Mucosa of rectum (tissue), 2 donors: Measurements from ENCODE around the gene BMPR1B.

Experiments used
- H3K27ac ChIP-seq, 2 donors: one replicate each; pipeline ENCODE4 v1.7.0; 2013; ENCODE audit warnings: inconsistent platforms in 2 of 2, low read depth in 2 of 2, low read length in 2 of 2
- H3K27me3 ChIP-seq, 2 donors: one replicate each; pipeline ENCODE4 v1.7.0; 2013; ENCODE audit warnings: low read length in 2 of 2; ENCODE audit not compliant: control insufficient read depth in 2 of 2, insufficient read depth in 2 of 2
- H3K36me3 ChIP-seq, 2 donors: one replicate each; pipeline ENCODE4 v1.7.0; 2013; ENCODE audit warnings: low read length in 2 of 2; ENCODE audit not compliant: control insufficient read depth in 2 of 2, insufficient read depth in 2 of 2
- H3K4me1 ChIP-seq, 2 donors: one replicate each; pipeline ENCODE4 v1.7.0; 2013; ENCODE audit warnings: low read length in 2 of 2, mild to moderate bottlenecking in 1 of 2; ENCODE audit not compliant: control insufficient read depth in 2 of 2, insufficient read depth in 2 of 2
- H3K4me3 ChIP-seq, 2 donors: one replicate each; pipeline ENCODE4 v1.7.0; 2013; ENCODE audit warnings: low read length in 2 of 2
- H3K9ac ChIP-seq, 2 donors: one replicate each; pipeline ENCODE4 v1.7.0; 2013; ENCODE audit warnings: low read length in 2 of 2, low read depth in 1 of 2, mild to moderate bottlenecking in 1 of 2
- H3K9me3 ChIP-seq, 2 donors: one replicate each; pipeline ENCODE4 v1.7.0; 2013; ENCODE audit warnings: low read length in 2 of 2; ENCODE audit not compliant: control insufficient read depth in 2 of 2
- donor health status: healthy.
- donor health status: Normal muscosa, but diverticular disease.

The BMPR1B gene

GRCh38 chr4:94849901-94850300 is 92.1 kb downstream of the BMPR1B start:
- H3K27me3 ChIP-seq: no peaks in the 10 kb centered on the region
- H3K27ac ChIP-seq: no peak overlapping the region
- H3K4me1 ChIP-seq: no peaks in the 10 kb centered on the region

GRCh38 chr4:94852616-94853015 is 94.9 kb downstream of the BMPR1B start:
- H3K9me3 ChIP-seq: no peaks in the 10 kb centered on the region
- no peak overlapping the region for H3K27ac ChIP-seq
- H3K4me3 ChIP-seq: no peak overlapping the region
- H3K9ac ChIP-seq: no peak overlapping the region
- H3K4me1 ChIP-seq: no peaks in the 10 kb centered on the region
- no peaks in the 10 kb centered on the region for H3K27me3 ChIP-seq
- H3K36me3 ChIP-seq: no peaks in the 10 kb centered on the region

More at GRCh38 chr4:94849901-94850300, 92.1 kb downstream of the BMPR1B start:
- Histone ChIP-seq H3K9ac (no peak overlapping the region), H3K4me3 (no peak overlapping the region), H3K9me3 (no peaks in the 10 kb centered on the region), H3K36me3 (no peaks in the 10 kb centered on the region)

- Histone ChIP-seq H3K36me3 (no peaks in the 10 kb centered on the region), H3K9ac (no peak overlapping the region), H3K4me1 (no peaks in the 10 kb centered on the region), H3K4me3 (no peak overlapping the region), H3K9me3 (no peaks in the 10 kb centered on the region), H3K27me3 (no peaks in the 10 kb centered on the region), H3K27ac (no peak overlapping the region)
Observed at GRCh38 chr4:94856030-94856429, 98.3 kb downstream of the BMPR1B start.

GRCh38 chr4:94870146-94870545 is 112.4 kb downstream of the BMPR1B start:
- no peak overlapping the region for H3K27ac ChIP-seq
- H3K27me3 ChIP-seq: no peaks in the 10 kb centered on the region
- H3K36me3 ChIP-seq: no peaks in the 10 kb centered on the region
- H3K4me3 ChIP-seq: no peak overlapping the region
- H3K4me1 ChIP-seq: no peaks in the 10 kb centered on the region
- no peak overlapping the region for H3K9ac ChIP-seq
- H3K9me3 ChIP-seq: no peaks in the 10 kb centered on the region

- Histone ChIP-seq H3K27ac (no peak overlapping the region), H3K9me3 (no peaks in the 10 kb centered on the region), H3K36me3 (no peaks in the 10 kb centered on the region), H3K27me3 (no peaks in the 10 kb centered on the region), H3K9ac (no peak overlapping the region), H3K4me1 (no peaks in the 10 kb centered on the region), H3K4me3 (no peak overlapping the region)
Observed at GRCh38 chr4:94871644-94872305, 114.0 kb downstream of the BMPR1B start.

GRCh38 chr4:94877973-94878372 is 120.2 kb downstream of the BMPR1B start:
- Histone ChIP-seq H3K36me3 (no peaks in the 10 kb centered on the region), H3K4me3 (no peak overlapping the region), H3K4me1 (no peaks in the 10 kb centered on the region), H3K27me3 (no peaks in the 10 kb centered on the region), H3K27ac (no peak overlapping the region), H3K9me3 (no peaks in the 10 kb centered on the region), H3K9ac (no peak overlapping the region)

- Histone ChIP-seq H3K4me1 (no peaks in the 10 kb centered on the region), H3K27ac (no peak overlapping the region), H3K4me3 (no peak overlapping the region), H3K36me3 (no peaks in the 10 kb centered on the region), H3K9me3 (no peaks in the 10 kb centered on the region), H3K27me3 (no peaks in the 10 kb centered on the region), H3K9ac (no peak overlapping the region)
Observed at GRCh38 chr4:94880956-94881355, 123.2 kb downstream of the BMPR1B start.

- H3K27me3 ChIP-seq: no peaks in the 10 kb centered on the region
- no peaks in the 10 kb centered on the region for H3K9me3 ChIP-seq
- no peaks in the 10 kb centered on the region for H3K4me1 ChIP-seq
- H3K27ac ChIP-seq: no peak overlapping the region
- H3K9ac ChIP-seq: no peak overlapping the region
- H3K36me3 ChIP-seq: no peaks in the 10 kb centered on the region
- no peak overlapping the region for H3K4me3 ChIP-seq
Observed at GRCh38 chr4:94882756-94883155, 125.0 kb downstream of the BMPR1B start.

GRCh38 chr4:94887027-94887426 is 129.3 kb downstream of the BMPR1B start:
- H3K9ac ChIP-seq: no peak overlapping the region
- no peaks in the 10 kb centered on the region for H3K4me1 ChIP-seq
- H3K4me3 ChIP-seq: no peak overlapping the region
- H3K27ac ChIP-seq: no peak overlapping the region
- H3K9me3 ChIP-seq: no peaks in the 10 kb centered on the region
- H3K36me3 ChIP-seq: no peaks in the 10 kb centered on the region
- H3K27me3 ChIP-seq: no peaks in the 10 kb centered on the region

- no peaks in the 10 kb centered on the region for H3K9me3 ChIP-seq
- no peak overlapping the region for H3K9ac ChIP-seq
- H3K36me3 ChIP-seq: no peaks in the 10 kb centered on the region
- no peak overlapping the region for H3K4me3 ChIP-seq
- H3K4me1 ChIP-seq: no peaks in the 10 kb centered on the region
- H3K27ac ChIP-seq: no peak overlapping the region
- no peaks in the 10 kb centered on the region for H3K27me3 ChIP-seq
Observed at GRCh38 chr4:94889523-94889922, 131.8 kb downstream of the BMPR1B start.

GRCh38 chr4:94889946-94890345 is 132.2 kb downstream of the BMPR1B start:
- no peaks in the 10 kb centered on the region for H3K9me3 ChIP-seq
- H3K27ac ChIP-seq: no peak overlapping the region
- no peak overlapping the region for H3K4me3 ChIP-seq
- no peaks in the 10 kb centered on the region for H3K27me3 ChIP-seq
- H3K9ac ChIP-seq: no peak overlapping the region
- no peaks in the 10 kb centered on the region for H3K36me3 ChIP-seq
- H3K4me1 ChIP-seq: no peaks in the 10 kb centered on the region
